ENCODE results near the gene POLD3.

POLD3 gene, protein sequence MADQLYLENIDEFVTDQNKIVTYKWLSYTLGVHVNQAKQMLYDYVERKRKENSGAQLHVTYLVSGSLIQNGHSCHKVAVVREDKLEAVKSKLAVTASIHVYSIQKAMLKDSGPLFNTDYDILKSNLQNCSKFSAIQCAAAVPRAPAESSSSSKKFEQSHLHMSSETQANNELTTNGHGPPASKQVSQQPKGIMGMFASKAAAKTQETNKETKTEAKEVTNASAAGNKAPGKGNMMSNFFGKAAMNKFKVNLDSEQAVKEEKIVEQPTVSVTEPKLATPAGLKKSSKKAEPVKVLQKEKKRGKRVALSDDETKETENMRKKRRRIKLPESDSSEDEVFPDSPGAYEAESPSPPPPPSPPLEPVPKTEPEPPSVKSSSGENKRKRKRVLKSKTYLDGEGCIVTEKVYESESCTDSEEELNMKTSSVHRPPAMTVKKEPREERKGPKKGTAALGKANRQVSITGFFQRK

DNA sequence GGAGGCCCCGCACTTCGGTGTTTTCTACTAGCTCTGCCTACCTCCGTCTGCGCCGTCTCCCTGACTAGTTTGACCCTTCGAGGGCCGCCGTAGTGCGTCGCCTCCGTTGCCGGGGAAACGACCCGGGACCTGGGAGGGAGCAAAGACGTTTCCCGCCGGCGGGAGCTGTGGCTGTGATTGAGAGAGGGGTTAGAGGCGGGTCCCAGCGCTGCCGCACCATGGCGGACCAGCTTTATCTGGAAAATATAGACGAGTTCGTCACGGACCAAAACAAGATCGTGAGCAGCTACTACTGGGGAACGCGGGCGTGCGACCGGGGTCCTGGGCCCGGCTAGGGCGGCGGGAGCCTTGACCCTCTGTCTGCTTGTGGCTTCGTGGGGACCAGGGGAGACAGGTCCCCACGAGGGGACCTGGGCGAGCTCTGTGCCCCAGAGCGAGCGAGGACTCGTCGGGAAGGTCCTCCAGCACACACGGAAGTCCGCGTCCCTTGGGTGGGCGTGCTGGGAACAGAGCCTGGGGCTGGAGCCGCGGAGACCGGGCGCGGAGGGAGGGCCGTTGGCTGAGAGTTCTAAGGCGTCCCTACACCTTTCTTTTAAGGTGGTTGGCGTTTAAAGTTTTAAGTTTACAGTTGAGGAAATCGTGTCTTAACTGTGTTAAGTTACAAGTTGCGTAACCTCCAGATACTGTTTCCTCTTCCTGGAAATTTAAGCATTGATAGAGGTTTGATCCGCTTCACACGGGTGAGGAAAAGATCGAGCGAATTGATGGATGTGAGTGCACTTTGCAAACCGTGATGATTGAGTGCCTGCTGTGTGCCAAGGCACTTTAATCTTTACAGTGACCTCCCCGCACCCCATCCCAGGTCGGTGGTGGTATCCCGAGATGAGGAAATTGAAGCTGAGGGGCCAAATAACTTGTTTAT lies at the start of gene POLD3:
TSS of gene POLD3 (plus strand) at position 142 of the 922 bp plus-strand sequence. CDS start at position 219, 77 bp downstream.
- peak; percentile 74 for DNase-seq (ENCODE audit: low spot score)

DNA sequence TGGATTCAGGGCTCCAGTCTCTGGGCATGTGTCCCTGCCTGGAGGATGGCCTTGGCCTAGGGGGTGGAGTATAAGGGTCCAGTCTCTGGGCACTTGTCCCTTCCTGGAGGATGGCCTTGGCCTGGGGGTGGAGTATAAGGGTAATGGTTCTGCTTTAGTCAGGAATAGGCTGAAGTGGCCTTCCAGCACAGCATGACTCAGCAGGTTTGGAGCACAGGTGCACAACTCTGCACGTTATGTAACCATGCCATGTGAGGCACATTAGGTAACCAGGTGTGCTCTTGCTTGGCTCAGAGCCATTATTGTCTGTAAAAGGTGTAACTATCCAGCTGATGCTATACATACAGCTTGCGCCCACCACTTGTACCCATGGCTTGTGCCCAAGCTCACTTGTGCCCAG lies 48.4 kb upstream of the POLD3 start:
- DNase-seq (ENCODE audit: low spot score) = no peak

DNA sequence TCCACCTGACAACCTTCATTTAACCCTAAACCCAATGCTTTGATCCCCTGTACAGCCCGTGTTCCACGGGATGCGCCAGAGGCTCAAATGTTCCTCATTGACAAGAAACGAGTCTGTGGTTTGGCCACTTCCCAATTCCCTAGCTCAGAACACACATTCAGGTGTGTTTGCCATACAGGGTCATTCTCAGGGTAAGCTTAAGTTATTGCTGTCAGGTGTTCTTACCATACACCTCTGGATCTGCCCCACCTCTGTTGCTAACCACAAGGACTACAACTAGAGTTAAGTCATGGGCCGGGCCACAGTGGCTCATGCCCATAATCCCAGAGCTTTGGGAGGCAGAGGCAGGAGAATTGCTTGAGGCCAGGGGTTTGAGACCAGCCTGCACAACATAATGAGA lies 45.6 kb upstream of the POLD3 start:
- no peak for DNase-seq (ENCODE audit: low spot score)

DNA sequence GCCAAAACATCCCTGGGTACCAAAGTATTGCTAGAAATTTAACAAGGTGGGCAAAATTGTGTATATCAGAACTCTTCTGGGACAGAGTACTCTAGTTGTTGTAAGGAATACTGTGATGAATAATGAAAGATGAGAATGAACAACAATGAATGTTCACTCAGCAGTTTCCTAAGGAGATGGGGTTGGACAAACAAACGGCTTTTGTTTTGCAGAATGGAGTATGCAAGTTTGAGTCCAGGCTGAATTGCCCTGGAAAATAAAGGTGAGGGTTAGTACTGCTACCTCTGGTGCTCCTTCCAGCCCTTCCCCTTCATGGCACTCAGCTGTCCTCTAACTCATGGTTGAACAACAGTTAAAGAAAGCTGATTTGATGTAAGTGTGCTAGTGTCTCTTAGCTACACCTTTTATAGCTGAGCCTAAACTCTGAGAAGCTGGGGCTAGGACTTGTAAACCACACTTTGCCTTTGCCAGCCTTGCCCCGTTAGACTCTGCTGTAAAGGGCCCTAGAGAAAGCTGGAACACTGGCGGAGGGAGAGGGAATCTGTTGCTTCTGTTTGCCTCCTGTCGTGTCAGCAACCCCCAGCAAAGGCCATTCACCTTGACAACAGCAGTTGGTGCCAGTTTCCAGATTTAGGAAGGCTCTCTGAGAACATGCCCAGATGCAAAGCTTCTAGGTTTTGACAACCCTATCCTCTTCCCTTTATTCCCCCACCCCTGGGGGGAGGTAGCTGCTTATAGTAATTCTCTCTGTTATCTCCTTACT lies 41.2 kb upstream of the POLD3 start:
- DNase-seq (ENCODE audit: low spot score) = no peak

DNA sequence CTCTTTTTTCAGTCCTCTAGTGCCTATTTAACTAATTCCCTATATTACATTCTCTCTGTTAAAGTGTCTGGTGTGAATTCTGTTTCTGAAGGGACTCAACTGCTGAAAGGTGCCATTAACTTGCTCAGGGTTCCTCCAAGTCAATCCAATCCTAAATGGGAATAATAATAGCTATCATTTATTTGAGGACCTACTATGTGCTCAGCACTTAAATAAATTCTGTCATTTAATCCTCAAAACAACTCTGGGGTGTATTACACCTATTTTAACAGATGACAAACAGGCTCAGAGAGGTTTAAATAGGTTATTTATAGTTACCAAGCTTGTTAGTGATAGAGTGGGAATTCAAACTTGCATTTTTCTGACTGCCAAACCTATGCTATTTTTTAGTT lies 40.6 kb upstream of the POLD3 start:
- DNase-seq (ENCODE audit: low spot score) = no peak

DNA sequence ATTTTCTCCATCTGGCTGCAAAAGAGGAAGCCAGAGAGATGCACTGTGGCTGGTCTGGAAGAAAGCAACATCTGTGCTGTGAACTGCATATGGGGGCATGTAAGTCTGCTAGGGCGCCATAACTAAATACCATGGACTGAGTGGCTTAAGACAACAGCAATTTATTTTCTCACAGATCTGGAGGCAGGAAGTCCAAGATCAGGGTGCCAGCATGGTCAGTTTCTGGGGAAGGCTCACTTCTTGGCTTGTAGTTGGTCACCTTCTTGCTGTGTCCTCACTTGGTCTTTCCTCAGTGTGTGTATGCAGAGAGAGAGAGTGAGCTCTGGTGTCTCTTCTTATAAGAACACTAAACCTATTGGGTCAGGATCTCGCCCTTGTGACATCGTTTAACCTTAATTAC lies 34.9 kb upstream of the POLD3 start:
- no peak for DNase-seq (ENCODE audit: low spot score)

DNA sequence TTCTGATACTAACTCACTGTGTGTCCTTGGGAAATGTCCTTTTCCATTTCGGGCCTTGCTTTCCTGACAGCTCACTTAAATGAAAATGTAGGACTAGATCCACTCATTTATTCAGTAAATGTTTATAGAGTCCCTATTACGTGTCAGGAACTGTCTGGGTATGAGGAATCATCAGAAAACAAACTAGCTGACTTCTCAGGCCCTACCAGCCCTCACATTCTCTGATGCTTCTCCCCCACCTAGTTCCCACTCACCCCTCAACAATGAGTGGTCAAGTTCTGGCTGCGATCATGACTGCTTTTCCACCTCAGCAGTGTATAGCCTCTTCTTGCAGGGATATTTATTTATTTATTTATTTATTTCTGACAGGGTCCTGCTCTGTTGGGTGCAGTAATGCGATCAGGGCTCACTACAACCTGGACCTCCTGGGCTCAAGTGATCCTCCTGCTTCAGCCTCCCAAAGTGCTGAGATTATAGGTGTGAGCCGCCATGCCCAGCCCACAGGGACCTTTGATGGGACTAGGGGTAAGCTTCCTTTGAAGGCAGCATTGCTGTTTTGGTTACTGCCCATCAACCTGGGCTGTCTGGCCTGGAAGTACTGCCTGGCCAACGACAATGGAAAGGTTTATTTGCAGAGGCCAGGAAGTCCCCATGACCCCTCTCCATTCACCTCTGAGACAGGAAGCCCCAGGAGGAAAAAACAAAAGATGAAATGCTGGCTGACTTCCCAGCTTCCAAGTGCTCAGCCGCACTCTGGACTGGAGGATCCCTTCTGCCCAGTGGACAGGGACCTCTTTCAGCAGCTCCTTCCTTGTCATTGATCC lies 33.1 kb upstream of the POLD3 start:
- no peak for DNase-seq (ENCODE audit: low spot score)

DNA sequence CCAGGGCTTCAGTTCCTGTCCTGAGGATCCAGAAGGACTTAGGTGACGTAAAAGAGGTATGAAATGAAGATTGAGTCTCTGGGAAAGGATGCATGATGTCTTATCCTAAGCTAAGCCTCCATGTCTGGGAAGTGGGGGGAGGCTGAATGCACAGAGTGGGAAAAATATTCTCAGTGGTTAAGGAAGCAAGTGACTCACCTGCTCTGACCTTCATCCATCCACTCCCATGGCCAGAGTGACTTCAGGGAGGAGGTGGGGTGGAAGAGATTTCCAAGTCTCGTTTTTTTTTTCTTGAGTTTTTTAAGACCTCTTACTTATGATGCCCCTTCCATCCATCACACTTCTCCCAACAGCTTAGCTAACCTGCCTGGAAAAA lies 32.5 kb upstream of the POLD3 start:
- no peak for DNase-seq (ENCODE audit: low spot score)

DNA sequence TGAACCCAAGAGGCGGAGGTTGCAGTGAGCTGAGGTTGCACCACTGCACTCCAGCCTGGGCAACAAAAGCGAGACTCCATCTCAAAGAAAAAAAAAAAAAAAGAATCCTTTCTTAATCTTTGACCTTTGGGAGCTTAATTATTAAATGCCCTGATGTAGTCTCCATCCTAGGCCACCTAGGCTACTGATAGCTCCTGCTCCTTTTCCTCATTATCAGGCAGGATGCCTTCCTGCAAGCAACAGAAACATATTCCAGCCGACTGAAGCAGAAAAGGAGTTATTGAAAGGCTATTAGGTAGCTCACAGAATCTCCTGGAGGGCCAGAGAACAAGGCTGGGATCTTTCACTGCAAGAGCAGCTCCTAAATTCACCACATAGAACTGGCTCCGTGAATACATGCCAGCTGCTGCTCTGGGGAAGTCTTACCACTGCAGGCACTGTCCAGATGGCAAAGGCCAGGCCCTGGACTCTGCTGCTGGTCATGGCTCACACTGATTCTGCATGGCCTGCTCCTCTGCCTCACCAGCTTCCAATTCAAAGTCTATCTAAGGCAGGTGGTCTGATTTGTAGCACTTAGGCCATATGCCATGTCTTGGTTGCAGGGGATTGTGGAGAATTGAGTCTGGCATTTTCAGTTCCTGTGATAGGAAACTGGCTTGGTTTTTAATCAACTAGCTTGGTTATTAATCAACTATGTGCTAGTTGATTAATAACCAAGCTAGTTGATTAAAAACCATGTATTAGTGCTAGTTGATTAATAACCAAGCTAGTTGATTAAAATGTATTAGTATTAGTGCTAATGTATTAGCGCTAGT lies 26.0 kb upstream of the POLD3 start:
- no peak for DNase-seq (ENCODE audit: low spot score)

DNA sequence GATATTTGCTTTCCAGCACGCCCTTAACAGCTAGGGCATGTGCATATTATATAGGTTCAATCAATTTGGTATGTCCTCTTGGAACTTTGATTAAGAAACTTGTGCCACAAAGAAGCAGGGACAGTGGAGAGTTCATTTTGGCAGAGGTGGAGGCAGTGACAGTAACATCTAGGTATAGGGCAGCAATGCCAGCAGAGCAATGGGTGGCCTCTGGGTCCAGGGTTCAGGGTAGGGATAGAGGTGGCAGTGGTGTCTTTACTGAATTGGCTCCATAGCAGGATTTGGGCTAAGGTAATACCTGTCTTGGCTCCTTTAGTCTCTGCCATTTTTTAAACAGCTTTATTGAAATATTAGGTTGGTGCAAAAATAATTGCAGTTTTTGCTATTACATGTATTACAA lies 24.4 kb upstream of the POLD3 start:
- DNase-seq (ENCODE audit: low spot score) = no peak

DNA sequence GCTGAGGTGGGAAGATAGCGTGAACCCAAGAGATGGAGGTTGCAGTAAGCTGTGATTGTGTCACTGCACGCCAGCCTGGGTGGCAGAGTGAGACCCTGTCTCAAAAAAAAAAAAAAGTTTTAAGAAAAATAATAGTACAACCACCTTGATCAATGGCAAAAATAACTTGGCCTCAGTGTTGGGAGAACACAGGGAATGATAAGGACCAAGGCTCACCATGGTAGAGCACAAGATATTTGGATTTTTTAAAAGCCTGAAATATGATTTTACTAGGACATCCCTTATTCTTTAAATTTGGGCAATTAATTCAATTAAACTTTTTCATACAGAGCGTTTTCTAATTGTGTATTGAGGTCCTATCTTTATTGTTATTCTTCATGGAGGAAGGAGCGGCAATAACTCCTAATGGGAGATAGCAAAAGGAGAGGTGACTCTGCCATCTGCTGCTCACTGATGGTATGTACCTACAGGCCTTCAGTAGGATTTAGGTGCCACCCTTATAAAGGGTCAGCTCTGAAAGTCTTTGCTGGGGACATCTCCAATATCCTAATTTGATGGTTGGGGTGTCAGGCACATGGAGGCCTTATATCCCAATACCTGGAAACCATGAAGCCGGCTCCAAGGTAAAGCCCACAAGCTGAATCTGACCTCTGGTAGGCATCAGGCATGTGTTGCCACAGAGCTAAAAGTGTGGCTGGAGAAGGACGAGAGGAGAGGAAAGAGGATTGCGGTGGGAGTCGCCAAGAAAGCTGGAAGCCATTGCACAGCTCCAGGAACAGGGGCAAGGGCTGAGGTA lies 21.9 kb upstream of the POLD3 start:
- peak; percentile 38 for DNase-seq (ENCODE audit: low spot score)

DNA sequence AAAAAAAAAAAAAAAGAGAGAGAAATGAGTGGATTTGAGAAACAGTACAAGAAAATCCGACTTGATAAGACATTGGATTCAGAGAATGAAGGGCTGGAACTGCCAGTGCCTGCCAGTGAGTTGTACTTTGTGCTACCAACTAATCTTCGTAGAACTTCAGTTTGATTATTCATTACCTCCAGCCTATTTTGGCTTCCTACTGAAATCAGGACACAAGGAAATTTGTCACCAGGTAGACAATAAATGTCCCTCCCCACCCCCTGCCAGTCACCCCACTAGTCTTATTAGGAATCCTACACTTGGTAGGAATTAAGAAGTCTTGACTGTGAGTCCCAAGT lies 21.4 kb upstream of the POLD3 start:
- no peak for DNase-seq (ENCODE audit: low spot score)

DNA sequence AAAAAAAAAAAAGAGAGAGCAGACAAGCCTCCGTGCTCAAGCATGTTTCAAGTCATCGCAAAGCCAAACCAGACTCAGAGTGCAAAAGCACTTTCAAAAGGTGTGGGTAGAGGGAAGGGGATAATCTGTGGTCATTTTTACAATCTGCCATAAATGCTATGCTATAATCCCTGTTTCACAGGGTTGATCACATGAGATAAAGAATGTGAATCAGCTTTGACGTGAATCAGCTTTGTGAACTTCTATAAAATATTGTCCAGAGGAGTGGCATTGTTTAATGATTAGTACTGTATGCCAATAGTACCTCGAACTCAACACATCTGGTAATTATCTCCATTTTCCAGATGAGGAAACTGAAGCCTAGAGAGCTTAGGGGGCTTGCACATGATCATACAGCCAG lies 20.0 kb upstream of the POLD3 start:
- DNase-seq (ENCODE audit: low spot score) = no peak

DNA sequence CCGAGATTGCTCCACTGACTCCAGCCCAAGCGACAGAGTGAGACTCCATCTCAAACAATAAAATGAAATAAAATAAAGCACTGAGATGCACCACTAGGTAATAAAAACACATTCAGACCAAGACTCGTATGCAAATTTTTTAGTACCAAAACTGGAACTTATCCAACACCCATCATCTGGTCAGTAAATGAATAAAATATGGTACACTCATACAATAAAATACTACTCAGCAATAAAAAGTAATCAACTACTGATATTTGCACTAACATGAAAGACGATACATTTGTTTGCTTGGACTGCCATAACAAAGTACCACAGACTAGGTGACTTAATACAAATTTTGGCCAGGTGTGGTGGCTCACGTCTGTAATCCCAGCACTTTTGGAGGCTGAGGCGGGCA lies 17.8 kb upstream of the POLD3 start:
- no peak for DNase-seq (ENCODE audit: low spot score)

DNA sequence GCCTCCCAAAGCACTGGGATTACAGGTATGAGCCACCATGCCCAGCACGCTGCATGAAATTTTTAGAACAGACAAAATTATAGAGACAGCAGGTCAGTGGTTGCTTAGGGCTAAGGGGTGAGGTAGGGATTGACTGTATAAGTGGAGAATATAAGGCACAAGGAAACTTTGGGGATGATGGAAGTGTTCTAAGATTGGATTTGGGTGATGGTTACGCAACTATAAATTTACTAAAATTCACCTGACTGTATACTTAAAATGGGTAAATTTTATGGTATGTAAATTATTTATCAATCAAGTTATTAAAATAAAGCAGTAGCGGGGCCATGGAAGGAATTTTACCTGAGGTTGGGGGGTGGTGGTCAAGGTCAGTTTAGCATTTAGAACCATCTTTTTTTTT lies 16.4 kb upstream of the POLD3 start:
- DNase-seq (ENCODE audit: low spot score) = no peak

DNA sequence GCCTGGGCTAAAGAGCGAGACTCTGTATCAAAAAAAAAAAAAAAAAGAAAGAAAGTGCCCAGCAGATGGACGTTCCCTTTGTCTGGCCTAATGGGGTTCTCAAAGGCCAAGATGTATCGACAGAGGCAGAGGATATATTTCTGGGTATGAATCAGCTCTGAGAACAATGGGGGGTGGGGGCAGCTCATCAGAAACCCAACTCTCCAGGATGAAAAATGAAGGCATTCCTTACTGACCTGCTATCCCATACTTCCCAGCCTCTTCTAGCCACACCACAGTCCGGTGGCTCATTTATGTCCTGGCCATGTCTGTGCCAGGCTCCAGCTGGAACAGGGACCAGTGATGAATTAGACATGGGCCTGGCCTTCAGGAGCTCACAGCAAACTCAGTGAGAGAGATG lies 15.2 kb upstream of the POLD3 start:
- no peak for DNase-seq (ENCODE audit: low spot score)

DNA sequence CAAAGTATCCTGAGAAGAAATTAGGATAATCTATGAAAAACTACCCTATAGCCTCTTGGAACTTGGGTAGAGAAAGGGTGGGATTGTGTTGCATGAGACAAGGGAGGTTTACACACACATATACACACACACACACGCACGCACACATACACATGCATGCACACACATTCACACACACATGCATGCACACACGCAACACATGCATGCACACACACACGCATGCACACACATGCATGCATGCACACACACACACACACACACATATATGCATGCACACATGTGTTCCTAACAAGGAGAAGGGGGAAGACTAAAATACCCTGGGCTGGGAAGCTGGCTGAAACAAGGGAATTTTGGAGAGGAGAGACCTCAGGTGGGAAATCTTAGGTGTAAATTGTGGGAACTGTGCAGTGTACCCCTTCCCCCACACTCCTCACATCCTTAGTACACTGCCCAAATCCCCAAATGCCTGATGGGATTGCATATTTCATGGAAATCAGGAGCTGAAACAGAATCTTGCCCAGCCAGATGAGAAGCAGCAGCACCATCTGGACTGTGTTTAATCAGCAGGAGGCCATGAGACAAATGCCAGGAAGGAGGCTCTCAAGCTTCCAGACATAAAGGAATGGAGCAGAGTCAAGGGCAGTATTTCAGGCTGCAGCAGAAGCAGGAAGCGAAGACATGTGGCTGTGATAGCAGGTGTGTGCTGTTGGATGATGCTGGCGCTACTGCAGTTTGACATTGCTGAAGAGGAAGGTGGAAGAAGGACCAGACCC lies 14.6 kb upstream of the POLD3 start:
- DNase-seq (ENCODE audit: low spot score) = no peak

DNA sequence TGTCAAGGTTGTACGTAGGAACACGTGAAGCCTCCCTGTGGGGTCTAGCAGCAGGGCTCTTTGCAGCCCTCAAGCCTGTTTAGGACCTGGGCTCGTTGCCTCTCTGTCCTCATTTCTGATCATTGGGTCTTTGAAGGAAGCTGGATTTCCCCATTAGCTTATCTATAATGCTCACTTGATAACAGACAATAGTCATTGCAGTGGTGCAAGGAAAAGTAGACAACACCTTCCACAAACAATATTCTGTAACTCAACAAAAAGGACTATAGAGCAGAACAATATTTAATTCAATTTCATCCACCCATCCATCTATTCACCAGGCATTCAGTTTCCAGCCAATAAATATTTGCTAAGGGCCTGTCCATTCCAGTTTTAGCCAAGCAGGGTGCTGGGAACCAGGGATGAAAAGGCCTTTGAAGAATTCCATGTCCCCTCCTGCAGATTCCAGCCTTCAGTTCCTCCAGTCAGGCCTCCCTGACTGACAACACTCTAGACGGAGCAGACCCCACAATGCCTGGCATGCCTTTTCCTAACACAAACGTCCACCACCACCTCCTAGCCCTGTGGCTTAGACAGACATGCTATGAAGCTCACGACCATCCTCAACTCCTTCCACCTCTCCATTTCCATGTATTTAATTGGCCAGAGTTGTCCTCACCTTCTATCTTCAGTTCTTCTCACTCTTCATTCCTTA lies 12.7 kb upstream of the POLD3 start:
- no peak for DNase-seq (ENCODE audit: low spot score)
